SK-N-SH (cell line): Measurements from ENCODE around the gene APOL2. TPM values are rescaled to one million over a fixed set of nuclear protein-coding genes. Genes with fewer than 3 reads are reported as not detected.
"Not testable (repeated sequence)": the region's sequence is repeated elsewhere in the genome, so short reads cannot be mapped to it uniquely, and the experiment has no call there.

Experiments
- CTCF ChIA-PET: fragments of 300-600, 350-600 bp; formaldehyde crosslinking; extraction: SDS; loops from one replicate; lab custom pipeline; 2021; lab: Yijun Ruan, JAX
- POLR2A ChIA-PET: fragments of 350-600 bp; sonication (Branson Sonifier 250); formaldehyde crosslinking; extraction: SDS; loops from one replicate; lab custom pipeline; 2020; ENCODE audit warnings: antibody characterized with exemption, inconsistent platforms; lab: Yijun Ruan, JAX
- DNase-seq: peaks from one replicate; pipeline ENCODE4 v3.0.0; 2012
- H2AFZ ChIP-seq: fragments of 200-600 bp; sonication (generic); 2 replicates; pipeline ENCODE4 v1.8.1; 2016; ENCODE audit warnings: antibody characterized with exemption, mild to moderate bottlenecking, low read depth
- H3F3A ChIP-seq: fragments of 200-600 bp; sonication (generic); replicated peaks from 2 replicates; pipeline ENCODE3; 2016; ENCODE audit warnings: antibody characterized with exemption, mild to moderate bottlenecking; ENCODE audit not compliant: insufficient read depth
- H3K27ac ChIP-seq, 2 experiments: fragments of 200-500 bp in 1 of 2; fragments of 200-600 bp in 1 of 2; sonication (Bioruptor generic) in 1 of 2; sonication (generic), shearing (Covaris generic) in 1 of 2; 2 replicates each; pipeline versions ENCODE4 v1.5.1 to v1.6.1; 2014 to 2016; ENCODE audit warnings: low read depth in 2 of 2, inconsistent platforms in 1 of 2, low read length in 1 of 2, mild to moderate bottlenecking in 1 of 2, mixed read lengths in 1 of 2
- H3K27me3 ChIP-seq: fragments of 200-600 bp; sonication (generic), shearing (Covaris generic); 2 replicates; pipeline ENCODE4 v1.6.1; 2016; ENCODE audit warnings: mixed run types; ENCODE audit not compliant: insufficient read depth
- H3K36me3 ChIP-seq, 2 experiments: fragments of 200-500 bp in 1 of 2; fragments of 200-600 bp in 1 of 2; sonication (Bioruptor generic) in 1 of 2; sonication (generic) in 1 of 2; replicated peaks in 1 of 2; 2 replicates each; pipeline versions ENCODE3 to v1.5.1; 2014 to 2016; ENCODE audit warnings: low read length in 1 of 2, mild to moderate bottlenecking in 1 of 2; ENCODE audit not compliant: insufficient read depth in 2 of 2, control insufficient read depth in 1 of 2
- H3K4me1 ChIP-seq, 2 experiments: fragments of 200-500 bp in 1 of 2; fragments of 200-600 bp in 1 of 2; sonication (Bioruptor generic) in 1 of 2; sonication (generic), shearing (Covaris generic) in 1 of 2; 2 replicates each; pipeline versions ENCODE4 v1.5.1 to v1.6.1; 2014 to 2016; ENCODE audit warnings: low read depth in 1 of 2, low read length in 1 of 2, mixed run types in 1 of 2; ENCODE audit not compliant: insufficient read depth in 2 of 2, control insufficient read depth in 1 of 2
- H3K4me2 ChIP-seq: fragments of 200-600 bp; sonication (generic), shearing (Covaris generic); 2 replicates; pipeline ENCODE4 v1.6.1; 2017; ENCODE audit warnings: mixed run types
- H3K4me3 ChIP-seq, 2 experiments: fragments of 200-500 bp in 1 of 2; fragments of 200-600 bp in 1 of 2; sonication (Bioruptor generic) in 1 of 2; sonication (generic), shearing (Covaris generic) in 1 of 2; 2 replicates each; pipeline versions ENCODE4 v1.5.1 to v1.8.1; 2014 to 2016; ENCODE audit warnings: low read depth in 2 of 2, inconsistent platforms in 1 of 2, low read length in 1 of 2, mild to moderate bottlenecking in 1 of 2, mixed read lengths in 1 of 2, moderate library complexity in 1 of 2
- H3K79me2 ChIP-seq: fragments of 200-600 bp; sonication (generic); 2 replicates; pipeline ENCODE4 v1.8.1; 2017; ENCODE audit warnings: mild to moderate bottlenecking; ENCODE audit not compliant: insufficient read depth
- H3K9ac ChIP-seq: fragments of 200-600 bp; sonication (generic); 2 replicates; pipeline ENCODE4 v1.6.1; 2017; ENCODE audit warnings: mixed run types
- H3K9me2 ChIP-seq: fragments of 200-600 bp; sonication (generic); 2 replicates; pipeline ENCODE4 v1.6.1; 2017; ENCODE audit warnings: mixed run types
- H3K9me3 ChIP-seq: fragments of 200-600 bp; sonication (generic); 2 replicates; pipeline ENCODE4 v1.6.1; 2017; ENCODE audit warnings: mixed run types, mild to moderate bottlenecking, moderate library complexity
- H4K20me1 ChIP-seq: fragments of 200-600 bp; sonication (generic); 2 replicates; pipeline ENCODE4 v1.6.1; 2017; ENCODE audit warnings: mild to moderate bottlenecking, mixed run types; ENCODE audit not compliant: insufficient read depth
- ELF1 ChIP-seq: IDR thresholded peaks from 2 replicates; pipeline ENCODE4 v1.4.0; 2012
- EZH2phosphoT487 ChIP-seq: fragments of 200-600 bp; sonication (generic); IDR thresholded peaks from 2 replicates; pipeline ENCODE4 v1.6.1; 2017; ENCODE audit warnings: low read depth, mixed run types, mild to moderate bottlenecking, antibody characterized with exemption, moderate library complexity, borderline replicate concordance
- GATA2 ChIP-seq: sonication (generic); formaldehyde crosslinking; IDR thresholded peaks from 2 replicates; pipeline ENCODE4 v1.5.0; 2020; ENCODE audit warnings: mild to moderate bottlenecking, missing genetic modification reagents
- POLR2AphosphoS5 ChIP-seq: IDR thresholded peaks from 2 replicates; pipeline ENCODE4 v1.6.1; 2012; ENCODE audit warnings: low read depth, low read length
- TEAD4 ChIP-seq: IDR thresholded peaks from 2 replicates; pipeline ENCODE4 v1.4.0; 2012; ENCODE audit warnings: mild to moderate bottlenecking, borderline replicate concordance; ENCODE audit not compliant: insufficient read depth
- USF2 ChIP-seq: fragments of 150-350 bp; IDR thresholded peaks from 2 replicates; pipeline ENCODE4 v1.6.1; 2017; ENCODE audit warnings: antibody characterized with exemption, low read length, low read depth, borderline replicate concordance
- WGBS: methylation state at CpG from one replicate; pipeline ENCODE4 v1.1.6; 2017; ENCODE audit warnings: low lambda C conversion rate; 5-methylcytosine and 5-hydroxymethylcytosine counted together
- polyA plus RNA-seq, 3 experiments: library from polyadenylated mRNA; depleted of rRNA; stranded (reverse); fragments of >200 nt; gene quantifications; 2 replicates each; pipeline ENCODE4 v1.2.3, GENCODE V29; 2012
- TF ChIP-seq, protein P1 (sequence below): IDR thresholded peaks from 2 replicates; pipeline ENCODE4; 2012

Gene APOL2
- polyA plus RNA-seq, 1 of the 3 experiments (the other 2 are of a cell fraction), result 8.3 TPM

DNA sequence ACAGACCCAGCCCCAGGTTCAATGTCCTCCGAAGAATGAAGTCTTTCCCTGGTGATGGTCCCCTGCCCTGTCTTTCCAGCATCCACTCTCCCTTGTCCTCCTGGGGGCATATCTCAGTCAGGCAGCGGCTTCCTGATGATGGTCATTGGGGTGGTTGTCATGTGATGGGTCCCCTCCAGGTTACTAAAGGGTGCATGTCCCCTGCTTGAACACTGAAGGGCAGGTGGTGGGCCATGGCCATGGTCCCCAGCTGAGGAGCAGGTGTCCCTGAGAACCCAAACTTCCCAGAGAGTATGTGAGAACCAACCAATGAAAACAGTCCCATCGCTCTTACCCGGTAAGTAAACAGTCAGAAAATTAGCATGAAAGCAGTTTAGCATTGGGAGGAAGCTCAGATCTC is 27.7 kb upstream of the APOL2 start:
- Histone ChIP-seq H2AFZ (no peak overlapping the region), H3K36me3 (no peaks in the 10 kb centered on the region), H3K79me2 (no peaks in the 10 kb centered on the region), H4K20me1 (no peaks in the 10 kb centered on the region), H3K9me2 (no peaks in the 10 kb centered on the region), H3K27me3 (no peaks in the 10 kb centered on the region), H3K27ac (no peak overlapping the region), H3K4me3 (no peak overlapping the region), H3F3A (no peaks in the 10 kb centered on the region), H3K9me3 (no peaks in the 10 kb centered on the region), H3K9ac (no peak overlapping the region), H3K4me2 (no peak overlapping the region), H3K4me1 (no peaks in the 10 kb centered on the region)
- ChIA-PET POLR2A (no interaction called here), CTCF (interaction anchor here (1.0 to 3.3 kb wide), 3 partner anchors 10 to 19 kb away, joined by 3 to 9 read pairs (median 6); no protein-coding TSS in a partner anchor)
- no peak for DNase-seq
- TF ChIP-seq POLR2AphosphoS5, result no peak
- TF ChIP-seq GATA2 (CRISPR knock-in tag), result no peak
- TF ChIP-seq TEAD4, result no peak
- no peak for TF ChIP-seq EZH2phosphoT487
- no peak for TF ChIP-seq USF2
- no peak for TF ChIP-seq ELF1
- TF ChIP-seq, protein P1, sequence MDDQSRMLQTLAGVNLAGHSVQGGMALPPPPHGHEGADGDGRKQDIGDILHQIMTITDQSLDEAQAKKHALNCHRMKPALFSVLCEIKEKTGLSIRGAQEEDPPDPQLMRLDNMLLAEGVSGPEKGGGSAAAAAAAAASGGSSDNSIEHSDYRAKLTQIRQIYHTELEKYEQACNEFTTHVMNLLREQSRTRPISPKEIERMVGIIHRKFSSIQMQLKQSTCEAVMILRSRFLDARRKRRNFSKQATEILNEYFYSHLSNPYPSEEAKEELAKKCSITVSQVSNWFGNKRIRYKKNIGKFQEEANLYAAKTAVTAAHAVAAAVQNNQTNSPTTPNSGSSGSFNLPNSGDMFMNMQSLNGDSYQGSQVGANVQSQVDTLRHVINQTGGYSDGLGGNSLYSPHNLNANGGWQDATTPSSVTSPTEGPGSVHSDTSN, result no peak
- WGBS, result 90% methylated on average over 2 of the region's 4 CpGs

- H2AFZ ChIP-seq, H3K27me3 ChIP-seq, H3K4me2 ChIP-seq, POLR2A ChIA-PET, H3K27ac ChIP-seq, H3K9me2 ChIP-seq, H4K20me1 ChIP-seq, H3F3A ChIP-seq, H3K4me3 ChIP-seq, H3K9me3 ChIP-seq, H3K79me2 ChIP-seq, DNase-seq, H3K9ac ChIP-seq, H3K4me1 ChIP-seq, H3K36me3 ChIP-seq: not testable (repeated sequence)
- WGBS, result 93% methylated on average over 7 of the region's 7 CpGs
- CTCF ChIA-PET, result interaction anchor here (1.7 kb wide), 1 partner anchor 37 kb away, joined by 7 read pairs; no protein-coding TSS in a partner anchor
Observed at GRCh38 chr22:36263886-36264664, 24.7 kb upstream of the APOL2 start.

DNA sequence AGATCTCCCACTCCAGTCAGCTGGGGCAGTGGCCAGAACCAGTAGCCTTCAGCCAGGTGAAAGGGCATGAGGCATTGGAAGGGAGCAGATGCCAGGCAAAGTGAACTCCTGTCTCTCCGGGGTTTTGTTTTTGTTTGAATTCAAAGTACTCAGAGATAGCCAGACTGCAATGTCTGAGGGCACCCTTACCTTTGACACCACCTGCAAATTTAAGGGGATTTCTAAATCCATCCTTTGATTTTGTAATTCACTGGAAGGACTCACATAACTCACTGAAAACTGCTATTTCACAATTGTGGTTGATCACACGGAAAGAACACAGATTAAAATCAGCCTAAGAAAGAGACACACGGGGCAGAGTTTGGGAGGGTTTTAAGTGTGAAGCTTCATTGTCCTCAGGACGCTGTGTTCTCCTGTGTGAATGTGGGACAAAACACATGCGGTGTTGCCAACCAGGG is 23.9 kb upstream of the APOL2 start:
- H3K9me3 ChIP-seq, H3K9ac ChIP-seq, H3K9me2 ChIP-seq, POLR2A ChIA-PET, H2AFZ ChIP-seq, H4K20me1 ChIP-seq, H3K36me3 ChIP-seq, H3K27ac ChIP-seq, H3K4me2 ChIP-seq, CTCF ChIA-PET, H3F3A ChIP-seq, H3K27me3 ChIP-seq, H3K4me3 ChIP-seq, DNase-seq, H3K79me2 ChIP-seq, H3K4me1 ChIP-seq: not testable (repeated sequence)
- 70% methylated on average over 5 of the region's 5 CpGs for WGBS

DNA sequence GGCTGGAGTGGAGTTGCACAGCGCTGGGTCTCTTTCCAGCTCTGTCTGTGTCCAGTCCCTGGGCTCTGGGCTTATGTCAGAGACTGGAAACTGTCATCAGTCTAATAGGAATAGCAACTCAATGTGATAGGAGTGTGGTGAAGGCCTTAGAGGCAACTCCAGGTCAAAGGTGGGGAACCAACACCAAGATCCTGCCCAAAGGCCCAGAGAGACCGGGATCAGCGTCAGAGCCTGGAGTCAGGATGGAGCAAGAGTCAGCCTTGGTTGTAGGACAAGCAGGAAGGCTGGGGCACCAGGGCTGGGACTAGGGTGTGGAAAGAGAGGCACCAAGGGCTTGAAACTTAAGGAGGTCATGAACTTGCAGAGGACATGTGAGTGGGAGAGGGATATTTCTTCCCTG is 23.0 kb upstream of the APOL2 start:
- H3K4me2 ChIP-seq, H2AFZ ChIP-seq, H3F3A ChIP-seq, H3K4me3 ChIP-seq, H3K9me3 ChIP-seq, DNase-seq, H3K79me2 ChIP-seq, H4K20me1 ChIP-seq, H3K9me2 ChIP-seq, H3K9ac ChIP-seq, H3K36me3 ChIP-seq, POLR2A ChIA-PET, H3K27ac ChIP-seq, H3K27me3 ChIP-seq, H3K4me1 ChIP-seq: not testable (repeated sequence)
- WGBS, result 96% methylated on average over 3 of the region's 3 CpGs
- CTCF ChIA-PET, result interaction anchor here (1.9 kb wide), 1 partner anchor 24 kb away, joined by 9 read pairs; no protein-coding TSS in a partner anchor

DNA sequence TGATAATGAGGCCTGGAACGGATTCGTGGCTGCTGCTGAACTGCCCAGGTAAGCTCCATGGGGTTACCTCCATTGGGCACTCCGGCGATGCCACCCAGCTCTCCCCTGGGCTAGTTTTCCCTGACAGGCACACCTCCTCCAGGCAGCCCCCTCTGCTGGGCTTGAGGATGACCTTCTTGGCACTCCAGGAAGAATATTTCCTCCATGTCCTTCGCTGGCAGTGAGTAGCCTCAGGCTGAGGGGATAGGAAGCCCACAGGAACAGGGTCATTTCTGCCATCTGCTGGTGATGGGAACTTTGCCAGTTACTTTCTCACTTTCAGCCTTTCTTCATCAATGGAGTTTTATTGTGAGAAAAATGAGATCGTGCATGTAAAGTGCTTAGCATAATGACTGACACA is 22.3 kb upstream of the APOL2 start:
- H3K27me3 ChIP-seq, H3K79me2 ChIP-seq, H3K27ac ChIP-seq, H4K20me1 ChIP-seq, POLR2A ChIA-PET, H3K9ac ChIP-seq, DNase-seq, H3K36me3 ChIP-seq, H3K4me1 ChIP-seq, H3K4me2 ChIP-seq, H3K4me3 ChIP-seq, H3F3A ChIP-seq, H2AFZ ChIP-seq, H3K9me3 ChIP-seq, H3K9me2 ChIP-seq: not testable (repeated sequence)
- CTCF ChIA-PET, result interaction anchor here (0.9 to 1.9 kb wide), 2 partner anchors 16 to 24 kb away, joined by 4 to 9 read pairs; no protein-coding TSS in a partner anchor
- WGBS, result 79% methylated on average over 6 of the region's 6 CpGs
